Subcutaneous abdominal adipose tissue (tissue), 5 donors: Measurements from ENCODE around the gene PSMD13.
A peak's percentile ranks its signal among the peaks of the same experiment; 100 is the strongest.
"Not testable (repeated sequence)": the region's sequence is repeated elsewhere in the genome, so short reads cannot be mapped to it uniquely, and the experiment has no call there.

Experiments used
- H3K27ac ChIP-seq: one replicate; pipeline ENCODE4 v1.7.0; 2013; ENCODE audit warnings: low read depth, mild to moderate bottlenecking, inconsistent platforms, low read length, moderate library complexity
- H3K27me3 ChIP-seq, 5 donors: one replicate each; pipeline ENCODE4 v1.7.0; 2013; ENCODE audit warnings: low read length in 5 of 5, inconsistent platforms in 1 of 5; ENCODE audit not compliant: control insufficient read depth in 5 of 5, insufficient read depth in 4 of 5
- H3K36me3 ChIP-seq, 5 donors: one replicate each; pipeline ENCODE4 v1.7.0; 2013; ENCODE audit warnings: low read length in 5 of 5; ENCODE audit not compliant: control insufficient read depth in 5 of 5, insufficient read depth in 5 of 5
- H3K4me1 ChIP-seq, 5 donors: one replicate each; pipeline ENCODE4 v1.7.0; 2013; ENCODE audit warnings: low read length in 5 of 5, mild to moderate bottlenecking in 3 of 5, moderate library complexity in 1 of 5; ENCODE audit not compliant: control insufficient read depth in 5 of 5, insufficient read depth in 5 of 5
- H3K4me3 ChIP-seq, 5 donors: one replicate each; pipeline ENCODE4 v1.7.0; 2013; ENCODE audit warnings: low read length in 5 of 5, low read depth in 1 of 5
- H3K9ac ChIP-seq, 5 donors: one replicate each; pipeline ENCODE4 v1.7.0; 2013; ENCODE audit warnings: low read length in 5 of 5, mild to moderate bottlenecking in 4 of 5, moderate library complexity in 3 of 5
- H3K9me3 ChIP-seq, 5 donors: one replicate each; pipeline ENCODE4 v1.7.0; 2013; ENCODE audit warnings: low read length in 5 of 5; ENCODE audit not compliant: control insufficient read depth in 5 of 5
- donor health status: healthy.
- donor health status: healthy.
- donor health status: healthy.
- donor health status: healthy.
- donor health status: healthy.

Gene PSMD13

GRCh38 chr11:227824-228379 lies 8.9 kb upstream of the PSMD13 start:
- Histone ChIP-seq H3K9ac (no peak overlapping the region), H3K4me1 (no peaks in the 10 kb centered on the region), H3K27me3 (no peaks in the 10 kb centered on the region), H3K36me3 (peaks cover 0 to 23% (median 12%) of the 10 kb centered on the region in 5 donors), H3K4me3 (no peak overlapping the region), H3K27ac (no peak overlapping the region), H3K9me3 (no peaks in the 10 kb centered on the region)

- Histone ChIP-seq H3K36me3 (peaks cover 0 to 18% (median 11%) of the 10 kb centered on the region in 5 donors), H3K4me3 (no peak overlapping the region), H3K27ac (no peak overlapping the region), H3K9ac (no peak overlapping the region), H3K9me3 (no peaks in the 10 kb centered on the region), H3K4me1 (peaks cover 1 to 6% (median 5%) of the 10 kb centered on the region in 5 donors), H3K27me3 (no peaks in the 10 kb centered on the region)
Observed at GRCh38 chr11:230431-230830, 6.3 kb upstream of the PSMD13 start.

GRCh38 chr11:232783-233565 lies 3.8 kb upstream of the PSMD13 start:
- Histone ChIP-seq H3K36me3 (peaks cover 0 to 16% (median 7%) of the 10 kb centered on the region in 5 donors), H3K9ac (no peak overlapping the region), H3K27me3 (no peaks in the 10 kb centered on the region), H3K4me3 (no peak overlapping the region), H3K27ac (no peak overlapping the region), H3K9me3 (no peaks in the 10 kb centered on the region), H3K4me1 (peaks cover 3 to 26% (median 20%) of the 10 kb centered on the region in 5 donors)

GRCh38 chr11:235180-235579 lies 1.6 kb upstream of the PSMD13 start:
- H3K9ac ChIP-seq = peak overlapping the region in 4 of 5 donors; percentile 84 to 93 (median 88)
- peaks cover 1 to 25% (median 7%) of the 10 kb centered on the region in 5 donors for H3K36me3 ChIP-seq
- H3K9me3 ChIP-seq = no peaks in the 10 kb centered on the region
- peaks cover 3 to 30% (median 25%) of the 10 kb centered on the region in 5 donors for H3K4me1 ChIP-seq
- no peaks in the 10 kb centered on the region for H3K27me3 ChIP-seq
- H3K4me3 ChIP-seq = peak overlapping the region; percentile 87 to 97 (median 93)
- no peak overlapping the region for H3K27ac ChIP-seq

GRCh38 chr11:235609-235996 lies 1.2 kb upstream of the PSMD13 start:
- peaks cover 3 to 30% (median 25%) of the 10 kb centered on the region in 5 donors for H3K4me1 ChIP-seq
- H3K9ac ChIP-seq = peak overlapping the region; percentile 50 to 93 (median 85)
- no peaks in the 10 kb centered on the region for H3K9me3 ChIP-seq
- H3K27me3 ChIP-seq = no peaks in the 10 kb centered on the region
- H3K4me3 ChIP-seq = peak overlapping the region; percentile 87 to 97 (median 93)
- H3K27ac ChIP-seq = peak overlapping the region; percentile 67
- peaks cover 3 to 22% (median 6%) of the 10 kb centered on the region in 5 donors for H3K36me3 ChIP-seq

GRCh38 chr11:235997-236773 lies 591 bp upstream of the PSMD13 start, which contains the start of gene SIRT3:
SIRT3 (minus strand) TSS chr11:236342; CDS start chr11:236328, 14 bp downstream.
- H3K27ac ChIP-seq = peak within 1 kb of the TSS; percentile 94

GRCh38 chr11:238346-238745 lies 1.6 kb downstream of the PSMD13 start:
- H3K9me3 ChIP-seq, H3K27me3 ChIP-seq, H3K27ac ChIP-seq, H3K4me3 ChIP-seq: not testable (repeated sequence)
- peak overlapping the region in 1 of 5 donors; percentile 96 for H3K9ac ChIP-seq
- H3K36me3 ChIP-seq = peaks cover 10 to 37% (median 20%) of the 10 kb centered on the region in 5 donors
- peaks cover 3 to 30% (median 25%) of the 10 kb centered on the region in 5 donors for H3K4me1 ChIP-seq

More at GRCh38 chr11:235997-236773, 591 bp upstream of the PSMD13 start, which contains the start of gene SIRT3:
- no peaks in the 10 kb centered on the region for H3K27me3 ChIP-seq
- peaks cover 6 to 26% (median 6%) of the 10 kb centered on the region in 5 donors for H3K36me3 ChIP-seq
- H3K4me3 ChIP-seq = peak within 1 kb of the TSS; percentile 87 to 98 (median 93)
- H3K9me3 ChIP-seq = no peaks in the 10 kb centered on the region
- H3K9ac ChIP-seq = peak within 1 kb of the TSS; percentile 81 to 98 (median 92)
- H3K4me1 ChIP-seq = peaks cover 3 to 30% (median 25%) of the 10 kb centered on the region in 5 donors

- Histone ChIP-seq H3K4me3 (no peak overlapping the region), H3K9ac (no peak overlapping the region), H3K27me3 (no peaks in the 10 kb centered on the region), H3K9me3 (no peaks in the 10 kb centered on the region), H3K4me1 (peaks cover 3 to 25% (median 21%) of the 10 kb centered on the region in 5 donors), H3K36me3 (peaks cover 21 to 57% (median 35%) of the 10 kb centered on the region in 5 donors), H3K27ac (no peak overlapping the region)
Observed at GRCh38 chr11:240315-240714, 3.5 kb downstream of the PSMD13 start.

- H3K36me3 ChIP-seq = peaks cover 24 to 70% (median 48%) of the 10 kb centered on the region in 5 donors
- H3K9me3 ChIP-seq = no peaks in the 10 kb centered on the region
- H3K4me1 ChIP-seq = peaks cover 0 to 16% (median 14%) of the 10 kb centered on the region in 5 donors
- H3K9ac ChIP-seq = no peak overlapping the region
- no peak overlapping the region for H3K4me3 ChIP-seq
- no peaks in the 10 kb centered on the region for H3K27me3 ChIP-seq
- no peak overlapping the region for H3K27ac ChIP-seq
Observed at GRCh38 chr11:241634-242033, 4.9 kb downstream of the PSMD13 start.
